ENCODE results near the gene CAP1.
"Not testable (repeated sequence)": the region's sequence is repeated elsewhere in the genome, so short reads cannot be mapped to it uniquely, and the experiment has no call there.

CAP1 gene

GRCh38 chr1:40040511-40041465 is at the start of gene CAP1:
TSS of gene CAP1 (plus strand) at chr1:40040729. CDS start at chr1:40059347, 18,618 bp downstream.
- peak; percentile 71 to 98 for DNase-seq (ENCODE audit: low read depth in 1 of 2, low spot score in 1 of 2)
- in situ Hi-C loops (cut with HindIII; ENCODE audit: low pct_unique_long_range_greater_than_20kb, low sequenced_read_pairs) = no loop called here
- TF ChIP-seq JUND (IDR thresholded peaks at IDR 0.05; ENCODE audit: low read depth) = no peak

GRCh38 chr1:39992234-39992633 is 48.3 kb upstream of the CAP1 start:
- TF ChIP-seq JUND (IDR thresholded peaks at IDR 0.05; ENCODE audit: low read depth) = no peak
- in situ Hi-C loops (cut with HindIII; ENCODE audit: low pct_unique_long_range_greater_than_20kb, low sequenced_read_pairs) = no loop called here
- no peak for DNase-seq (ENCODE audit: low read depth in 1 of 2, low spot score in 1 of 2)

GRCh38 chr1:39992888-39993287 is 47.6 kb upstream of the CAP1 start:
- TF ChIP-seq JUND (IDR thresholded peaks at IDR 0.05; ENCODE audit: low read depth) = no peak
- in situ Hi-C loops (cut with HindIII; ENCODE audit: low pct_unique_long_range_greater_than_20kb, low sequenced_read_pairs) = no loop called here

GRCh38 chr1:39995973-39996393 is 44.5 kb upstream of the CAP1 start:
- no peak for TF ChIP-seq JUND (IDR thresholded peaks at IDR 0.05; ENCODE audit: low read depth)
- in situ Hi-C loops (cut with HindIII; ENCODE audit: low pct_unique_long_range_greater_than_20kb, low sequenced_read_pairs) = no loop called here
- no peak for DNase-seq (ENCODE audit: low read depth in 1 of 2, low spot score in 1 of 2)

More at GRCh38 chr1:39992888-39993287, 47.6 kb upstream of the CAP1 start:
- no peak for DNase-seq (ENCODE audit: low read depth in 1 of 2, low spot score in 1 of 2)

- DNase-seq (ENCODE audit: low read depth in 1 of 2, low spot score in 1 of 2) = no peak
- in situ Hi-C loops (cut with HindIII; ENCODE audit: low pct_unique_long_range_greater_than_20kb, low sequenced_read_pairs) = no loop called here
- no peak for TF ChIP-seq JUND (IDR thresholded peaks at IDR 0.05; ENCODE audit: low read depth)
These were observed 44.0 kb upstream of the CAP1 start for GRCh38 chr1:39996396-39997004.

GRCh38 chr1:40001456-40001855 is 39.1 kb upstream of the CAP1 start:
- no peak for DNase-seq (ENCODE audit: low read depth in 1 of 2, low spot score in 1 of 2)
- TF ChIP-seq JUND (IDR thresholded peaks at IDR 0.05; ENCODE audit: low read depth) = no peak
- in situ Hi-C loops (cut with HindIII; ENCODE audit: low pct_unique_long_range_greater_than_20kb, low sequenced_read_pairs) = no loop called here

GRCh38 chr1:40003156-40004093 is 37.1 kb upstream of the CAP1 start:
- in situ Hi-C loops (cut with HindIII; ENCODE audit: low pct_unique_long_range_greater_than_20kb, low sequenced_read_pairs) = no loop called here
- DNase-seq (ENCODE audit: low read depth in 1 of 2, low spot score in 1 of 2) = no peak
- no peak for TF ChIP-seq JUND (IDR thresholded peaks at IDR 0.05; ENCODE audit: low read depth)

- no peak for TF ChIP-seq JUND (IDR thresholded peaks at IDR 0.05; ENCODE audit: low read depth)
- DNase-seq (ENCODE audit: low read depth in 1 of 2, low spot score in 1 of 2) = peak in 1 of 2 experiments; percentile 14
- in situ Hi-C loops (cut with HindIII; ENCODE audit: low pct_unique_long_range_greater_than_20kb, low sequenced_read_pairs) = no loop called here
These were observed 35.7 kb upstream of the CAP1 start for GRCh38 chr1:40004857-40005256.

- DNase-seq (ENCODE audit: low read depth in 1 of 2, low spot score in 1 of 2); in situ Hi-C loops (cut with HindIII; ENCODE audit: low pct_unique_long_range_greater_than_20kb, low sequenced_read_pairs): not testable (repeated sequence)
These were observed 33.0 kb upstream of the CAP1 start for GRCh38 chr1:40007481-40008034.

GRCh38 chr1:40011198-40011597 is 29.3 kb upstream of the CAP1 start:
- in situ Hi-C loops (cut with HindIII; ENCODE audit: low pct_unique_long_range_greater_than_20kb, low sequenced_read_pairs) = no loop called here
- no peak for TF ChIP-seq JUND (IDR thresholded peaks at IDR 0.05; ENCODE audit: low read depth)
- no peak for DNase-seq (ENCODE audit: low read depth in 1 of 2, low spot score in 1 of 2)

- TF ChIP-seq JUND (IDR thresholded peaks at IDR 0.05; ENCODE audit: low read depth) = no peak
- in situ Hi-C loops (cut with HindIII; ENCODE audit: low pct_unique_long_range_greater_than_20kb, low sequenced_read_pairs) = no loop called here
- no peak for DNase-seq (ENCODE audit: low read depth in 1 of 2, low spot score in 1 of 2)
These were observed 26.2 kb upstream of the CAP1 start for GRCh38 chr1:40014253-40014706.
